ENCODE results near the gene RBM4.

RBM4 gene

GRCh38 chr11:66607126-66607834 is 31.2 kb upstream of the RBM4 start:
- H3K4me3 ChIP-seq (ENCODE audit: low read depth, low read length), result no peak overlapping the region
- no peak for TF ChIP-seq CTCF (IDR thresholded peaks at IDR 0.05; ENCODE audit: low read depth, low read length)

- no peak for TF ChIP-seq CTCF (IDR thresholded peaks at IDR 0.05; ENCODE audit: low read depth, low read length)
- no peak overlapping the region for H3K4me3 ChIP-seq (ENCODE audit: low read depth, low read length)
Measured at GRCh38 chr11:66609721-66610617, 28.5 kb upstream of the RBM4 start.

- no peak overlapping the region for H3K4me3 ChIP-seq (ENCODE audit: low read depth, low read length)
- TF ChIP-seq CTCF (IDR thresholded peaks at IDR 0.05; ENCODE audit: low read depth, low read length), result no peak
Measured at GRCh38 chr11:66612458-66612857, 26.0 kb upstream of the RBM4 start.

- H3K4me3 ChIP-seq (ENCODE audit: low read depth, low read length), result no peak overlapping the region
- TF ChIP-seq CTCF (IDR thresholded peaks at IDR 0.05; ENCODE audit: low read depth, low read length), result no peak
Measured at GRCh38 chr11:66614073-66614472, 24.4 kb upstream of the RBM4 start.

GRCh38 chr11:66616379-66617154 is 21.9 kb upstream of the RBM4 start, which contains the start of gene RBM14:
Gene RBM14 (plus strand): TSS chr11:66616630. CDS start chr11:66616721, 91 bp downstream.
- peak within 1 kb of the TSS; percentile 72 for H3K4me3 ChIP-seq (ENCODE audit: low read depth, low read length)
- no peak for TF ChIP-seq CTCF (IDR thresholded peaks at IDR 0.05; ENCODE audit: low read depth, low read length)

- TF ChIP-seq CTCF (IDR thresholded peaks at IDR 0.05; ENCODE audit: low read depth, low read length), result no peak
- peak overlapping the region; percentile 72 for H3K4me3 ChIP-seq (ENCODE audit: low read depth, low read length)
Measured at GRCh38 chr11:66617155-66617834, 21.2 kb upstream of the RBM4 start.

Measured in WI38 (cell line).